Upper lobe of right lung (tissue), 1 donor: ENCODE results near the gene PHTF1. TPM values are rescaled to one million over a fixed set of nuclear protein-coding genes. Genes with fewer than 3 reads are reported as not detected.

ENCODE experiments used
- ATAC-seq: fragments of 200-7000 bp; cut with Tn5 transposase; one replicate; pipeline ENCODE4 v1.9.1; 2020; ENCODE audit warnings: mild to moderate bottlenecking, moderate library complexity
- DNase-seq: peaks from one replicate; pipeline ENCODE4 v3.0.0-alpha.2; 2020
- H3K27ac ChIP-seq: fragments of 200-600 bp; one replicate; pipeline ENCODE4 v1.8.0; 2022
- H3K27me3 ChIP-seq: fragments of 200-600 bp; one replicate; pipeline ENCODE4 v1.8.0; 2022; ENCODE audit warnings: mild to moderate bottlenecking
- H3K36me3 ChIP-seq: fragments of 200-600 bp; one replicate; pipeline ENCODE4 v1.8.0; 2022
- H3K4me1 ChIP-seq: fragments of 200-600 bp; one replicate; pipeline ENCODE4 v1.8.0; 2022
- H3K4me3 ChIP-seq: fragments of 200-600 bp; one replicate; pipeline ENCODE4 v1.8.0; 2022; ENCODE audit warnings: mild to moderate bottlenecking
- H3K9me3 ChIP-seq: fragments of 200-600 bp; one replicate; pipeline ENCODE4 v1.8.0; 2022
- intact Hi-C: fragments of 100-400 bp; cut with DNase I; formaldehyde crosslinking; loops from one replicate; pipeline ENCODE4 v1.11.0; 2022
- long read RNA-seq: library from polyadenylated mRNA; unstranded; transcript quantifications from one replicate; pipeline ENCODE4 v2.0.0, GENCODE V29; 2021
- total RNA-seq: library from RNA; stranded (reverse); fragmentation: NEBNext Ultra II Directional; extraction: Animal tissue kit (Norgen Biotek cat#: 25700); gene quantifications from one replicate; pipeline ENCODE4 v1.2.1, GENCODE V29; 2021
- TF ChIP-seq, protein P1 (sequence below): fragments of 200-600 bp; IDR thresholded peaks from one replicate; pipeline ENCODE4 v1.8.0; 2022; ENCODE audit warnings: antibody characterized with exemption
- donor health status: DM: no; HTN: yes; CAD: no; lungs with severe emphysema.

The PHTF1 gene
- 18.9 TPM for total RNA-seq
- long read RNA-seq, partial matches to known transcripts, result 15 of 41 reads
- long read RNA-seq, other reads (novel, unspliced or antisense), result 19 of 41 reads

DNA sequence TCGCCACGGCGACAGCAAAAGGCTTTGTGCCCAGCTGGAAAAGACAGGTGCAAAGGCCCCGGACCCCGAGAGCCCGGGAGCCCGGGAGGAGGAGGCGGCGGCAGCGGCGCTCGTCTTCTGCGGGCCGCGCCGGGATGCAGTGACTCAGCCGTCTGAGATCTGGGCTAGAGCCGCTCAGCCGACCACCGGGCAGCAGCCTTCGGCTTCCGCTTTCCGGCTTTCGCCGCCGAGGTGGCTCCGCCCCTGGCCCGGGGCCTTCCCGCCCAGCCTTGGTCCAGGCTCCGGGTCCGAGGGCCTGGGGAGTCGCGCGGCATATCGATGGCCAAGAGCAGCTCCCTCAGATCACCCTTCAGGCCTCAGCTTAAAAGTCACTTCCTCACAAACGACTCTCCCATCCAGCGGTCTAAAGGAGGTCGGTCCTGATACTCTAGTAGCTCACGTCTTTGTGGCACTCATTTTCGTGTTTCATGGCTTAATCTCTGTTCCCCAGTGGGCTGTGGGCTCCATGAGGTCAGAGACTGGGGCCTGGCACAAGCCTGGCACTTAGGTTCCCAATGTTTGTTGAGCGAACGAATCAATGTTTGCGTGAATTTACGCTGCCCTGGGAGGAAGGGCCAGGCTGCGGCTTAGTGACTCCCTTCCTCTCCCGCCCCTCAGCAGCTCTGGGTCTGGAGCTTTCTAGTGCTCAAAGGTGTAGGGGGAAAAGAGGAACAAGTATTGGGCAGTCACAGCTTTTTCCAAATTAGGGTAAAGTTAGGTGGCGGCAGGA is at the start of gene PHTF1:
TSS of gene PHTF1 (minus strand) at position 154 of the 769 bp plus-strand sequence. CDS start 783 bp downstream, outside the sequence.
- intact Hi-C loops, result no loop called here
- peak; percentile 95 for ATAC-seq
- H3K27me3 ChIP-seq, result no peaks in the 10 kb centered on the region
- no peaks in the 10 kb centered on the region for H3K9me3 ChIP-seq
- H3K4me3 ChIP-seq, result peak within 1 kb of the TSS; percentile 84
- peak; percentile 90 for DNase-seq
- H3K4me1 ChIP-seq, result no peaks in the 10 kb centered on the region
- peak within 1 kb of the TSS; percentile 95 for H3K27ac ChIP-seq
- TF ChIP-seq, protein P1, sequence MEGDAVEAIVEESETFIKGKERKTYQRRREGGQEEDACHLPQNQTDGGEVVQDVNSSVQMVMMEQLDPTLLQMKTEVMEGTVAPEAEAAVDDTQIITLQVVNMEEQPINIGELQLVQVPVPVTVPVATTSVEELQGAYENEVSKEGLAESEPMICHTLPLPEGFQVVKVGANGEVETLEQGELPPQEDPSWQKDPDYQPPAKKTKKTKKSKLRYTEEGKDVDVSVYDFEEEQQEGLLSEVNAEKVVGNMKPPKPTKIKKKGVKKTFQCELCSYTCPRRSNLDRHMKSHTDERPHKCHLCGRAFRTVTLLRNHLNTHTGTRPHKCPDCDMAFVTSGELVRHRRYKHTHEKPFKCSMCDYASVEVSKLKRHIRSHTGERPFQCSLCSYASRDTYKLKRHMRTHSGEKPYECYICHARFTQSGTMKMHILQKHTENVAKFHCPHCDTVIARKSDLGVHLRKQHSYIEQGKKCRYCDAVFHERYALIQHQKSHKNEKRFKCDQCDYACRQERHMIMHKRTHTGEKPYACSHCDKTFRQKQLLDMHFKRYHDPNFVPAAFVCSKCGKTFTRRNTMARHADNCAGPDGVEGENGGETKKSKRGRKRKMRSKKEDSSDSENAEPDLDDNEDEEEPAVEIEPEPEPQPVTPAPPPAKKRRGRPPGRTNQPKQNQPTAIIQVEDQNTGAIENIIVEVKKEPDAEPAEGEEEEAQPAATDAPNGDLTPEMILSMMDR, result no peak
- H3K36me3 ChIP-seq, result no peaks in the 10 kb centered on the region

DNA sequence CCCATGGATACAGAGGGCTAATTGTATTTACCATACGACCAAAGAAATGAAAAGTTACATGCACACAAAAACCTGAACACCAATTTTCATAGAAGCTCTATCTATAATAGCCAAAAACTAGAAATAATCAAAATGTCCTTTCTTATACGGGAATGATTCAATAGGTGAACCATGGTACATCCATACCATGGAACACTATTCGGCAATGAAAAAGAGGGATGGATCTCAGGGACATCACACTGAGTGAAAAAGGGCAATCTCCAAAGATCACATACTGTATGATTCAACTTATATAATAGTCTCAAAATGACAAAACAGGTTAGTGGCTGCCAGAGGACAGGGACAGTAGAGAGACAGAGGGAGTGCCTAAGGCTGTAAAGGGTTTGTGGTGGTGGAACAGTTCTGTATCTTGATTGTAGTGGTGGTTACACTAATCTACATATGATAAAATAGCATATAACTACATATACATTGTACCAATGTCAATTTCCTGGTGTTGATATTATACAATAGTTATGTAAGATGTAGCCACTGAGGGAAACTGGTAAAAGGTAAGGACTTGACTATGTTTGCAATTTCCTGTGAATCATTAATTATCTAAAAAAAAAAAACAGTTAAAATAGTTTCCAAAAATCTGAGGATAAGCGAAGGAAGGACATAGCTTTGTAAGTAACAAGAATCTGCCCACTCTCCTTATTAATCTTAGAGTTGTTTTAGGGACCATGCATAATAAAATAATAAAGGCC is 49.3 kb upstream of the PHTF1 start:
- Histone ChIP-seq H3K4me1 (peaks cover 38% of the 10 kb centered on the region), H3K36me3 (no peaks in the 10 kb centered on the region), H3K4me3 (peak overlapping the region; percentile 6), H3K27ac (no peak overlapping the region), H3K27me3 (no peaks in the 10 kb centered on the region), H3K9me3 (no peaks in the 10 kb centered on the region)
- TF ChIP-seq, protein P1, result no peak
- ATAC-seq, result no peak
- intact Hi-C loops, result no loop called here
- DNase-seq, result no peak

DNA sequence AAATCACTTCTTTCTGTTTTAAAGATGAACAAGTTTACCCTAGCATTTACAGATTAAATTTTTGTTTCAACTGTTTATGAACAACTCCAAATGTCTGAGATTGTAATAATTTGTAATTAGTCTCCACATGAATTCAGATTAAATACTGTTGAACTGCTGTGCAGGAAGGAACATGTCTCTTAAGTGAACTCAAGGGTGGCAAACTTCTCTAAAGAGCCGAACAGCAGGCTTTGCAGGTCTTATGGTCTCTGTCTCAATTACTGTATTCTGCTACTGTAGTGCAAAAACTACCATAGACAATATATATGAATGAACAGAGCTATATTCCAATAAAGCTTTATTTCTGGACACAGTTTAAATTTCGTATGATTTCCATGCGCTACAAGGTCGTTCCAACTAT is 46.4 kb upstream of the PHTF1 start:
- peaks cover 41% of the 10 kb centered on the region for H3K4me1 ChIP-seq
- H3K27ac ChIP-seq, result no peak overlapping the region
- ATAC-seq (no peak), DNase-seq (no peak)
- no peaks in the 10 kb centered on the region for H3K9me3 ChIP-seq
- TF ChIP-seq, protein P1, result no peak
- intact Hi-C loops, result no loop called here
- no peak overlapping the region for H3K4me3 ChIP-seq
- H3K27me3 ChIP-seq, result no peaks in the 10 kb centered on the region
- no peaks in the 10 kb centered on the region for H3K36me3 ChIP-seq

DNA sequence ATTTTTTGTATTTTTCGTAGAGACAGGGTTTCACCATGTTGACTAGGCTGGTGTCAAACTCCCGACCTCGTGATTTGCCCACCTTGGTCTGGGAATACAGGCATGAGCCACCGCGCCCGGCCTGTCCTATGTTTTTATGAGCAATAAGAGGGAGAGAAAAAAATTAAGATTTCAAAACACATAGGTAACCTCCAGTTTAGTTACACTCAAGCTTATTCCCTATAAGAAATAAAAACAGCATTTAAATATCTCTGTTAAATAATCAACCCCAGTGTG is 45.9 kb upstream of the PHTF1 start:
- Histone ChIP-seq H3K27ac (no peak overlapping the region), H3K4me3 (no peak overlapping the region), H3K9me3 (no peaks in the 10 kb centered on the region), H3K36me3 (no peaks in the 10 kb centered on the region), H3K27me3 (no peaks in the 10 kb centered on the region), H3K4me1 (peaks cover 45% of the 10 kb centered on the region)
- ATAC-seq (no peak), DNase-seq (no peak)
- TF ChIP-seq, protein P1, result no peak
- intact Hi-C loops, result no loop called here

DNA sequence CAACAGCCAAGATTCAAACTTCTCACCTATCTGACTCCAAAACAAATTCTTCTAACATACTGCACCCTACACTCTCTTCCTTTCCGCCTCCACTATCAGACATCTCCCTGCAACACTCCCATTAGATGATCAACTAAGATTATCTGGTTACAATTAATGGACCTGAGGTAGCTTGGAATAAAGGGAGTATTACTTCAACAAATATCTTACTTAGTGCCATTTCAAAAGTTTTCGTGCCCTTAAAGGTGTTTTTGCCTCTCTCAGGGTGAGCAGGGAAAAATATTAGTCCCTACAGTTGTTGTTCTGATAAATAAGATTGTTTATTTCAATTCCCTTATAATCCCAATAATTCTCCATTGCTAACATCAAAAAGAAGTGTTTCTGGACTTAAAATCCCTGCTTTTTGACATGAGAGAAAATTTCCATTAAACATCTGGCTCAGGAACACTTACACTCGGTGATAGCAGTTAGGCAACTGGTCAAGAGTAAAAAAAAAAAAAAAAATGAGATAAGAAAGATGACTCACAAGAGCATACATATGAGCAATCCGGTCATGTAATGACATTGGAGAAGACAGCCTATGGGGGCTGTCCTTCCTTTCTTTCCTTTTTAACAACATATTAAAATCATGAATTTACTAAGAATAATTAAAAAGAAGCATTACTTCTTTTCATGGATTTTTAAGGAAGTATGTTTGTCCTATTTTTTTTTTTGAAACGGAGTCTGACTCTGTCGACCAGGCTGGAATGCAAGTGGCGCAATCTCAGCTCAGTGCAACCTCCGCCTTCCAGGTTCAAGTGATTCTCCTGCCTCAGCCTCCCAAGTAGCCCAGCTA is 45.4 kb upstream of the PHTF1 start:
- intact Hi-C loops, result no loop called here
- TF ChIP-seq, protein P1, result no peak
- H3K4me3 ChIP-seq, result no peak overlapping the region
- peak; percentile 65 for ATAC-seq
- no peaks in the 10 kb centered on the region for H3K36me3 ChIP-seq
- no peaks in the 10 kb centered on the region for H3K9me3 ChIP-seq
- no peak for DNase-seq
- H3K27ac ChIP-seq, result no peak overlapping the region
- no peaks in the 10 kb centered on the region for H3K27me3 ChIP-seq
- peaks cover 46% of the 10 kb centered on the region for H3K4me1 ChIP-seq
